Measurements from ENCODE around the gene GPATCH3. TPM values are rescaled to one million over a fixed set of nuclear protein-coding genes. Genes with fewer than 3 reads are reported as not detected.
"Not testable (repeated sequence)": the region's sequence is repeated elsewhere in the genome, so short reads cannot be mapped to it uniquely, and the experiment has no call there.

The GPATCH3 gene
- total and polyA plus RNA-seq, 2 donors: 6.4 to 11.2 TPM

- H3K4me1 ChIP-seq (ENCODE audit: insufficient read depth): no peaks in the 10 kb centered on the region
- H3K27ac ChIP-seq (ENCODE audit: low read depth): no peak overlapping the region
- peak overlapping the region; percentile 96 for H3K4me3 ChIP-seq (ENCODE audit: low read depth, low read length)
- WGBS: 63% methylated on average over 18 of the region's 18 CpGs
- no peak for DNase-seq (ENCODE audit: extremely low spot score)
- no peaks in the 10 kb centered on the region for H3K36me3 ChIP-seq (ENCODE audit: insufficient read depth)
Observed at GRCh38 chr1:26900815-26901511, 696 bp upstream of the GPATCH3 start.

GRCh38 chr1:26897351-26897750, 2.9 kb downstream of the GPATCH3 start:
- no peak for DNase-seq (ENCODE audit: extremely low spot score)
- Histone ChIP-seq H3K4me1 (ENCODE audit: insufficient read depth) (no peaks in the 10 kb centered on the region), H3K36me3 (ENCODE audit: insufficient read depth) (no peaks in the 10 kb centered on the region), H3K27ac (ENCODE audit: low read depth) (no peak overlapping the region), H3K4me3 (ENCODE audit: low read depth, low read length) (no peak overlapping the region)
- 96% methylated on average over 9 of the region's 9 CpGs for WGBS

- WGBS: 93% methylated on average over 13 of the region's 13 CpGs
- no peak for DNase-seq (ENCODE audit: extremely low spot score)
- no peak overlapping the region for H3K27ac ChIP-seq (ENCODE audit: low read depth)
- no peaks in the 10 kb centered on the region for H3K4me1 ChIP-seq (ENCODE audit: insufficient read depth)
- H3K36me3 ChIP-seq (ENCODE audit: insufficient read depth): no peaks in the 10 kb centered on the region
- H3K4me3 ChIP-seq (ENCODE audit: low read depth, low read length): no peak overlapping the region
Observed at GRCh38 chr1:26894263-26894662, 6.0 kb downstream of the GPATCH3 start.

GRCh38 chr1:26890467-26890796, 9.8 kb downstream of the GPATCH3 start:
- H3K4me3 ChIP-seq (ENCODE audit: low read depth, low read length): peak overlapping the region; percentile 75
- peak overlapping the region; percentile 85 for H3K27ac ChIP-seq (ENCODE audit: low read depth)
- H3K4me1 ChIP-seq (ENCODE audit: insufficient read depth): no peaks in the 10 kb centered on the region
- no peaks in the 10 kb centered on the region for H3K36me3 ChIP-seq (ENCODE audit: insufficient read depth)
- 3% methylated on average over 12 of the region's 12 CpGs for WGBS
- DNase-seq (ENCODE audit: extremely low spot score): no peak

- 1% methylated on average over 89 of the region's 89 CpGs for WGBS
- H3K4me1 ChIP-seq (ENCODE audit: insufficient read depth): no peaks in the 10 kb centered on the region
- no peaks in the 10 kb centered on the region for H3K36me3 ChIP-seq (ENCODE audit: insufficient read depth)
- H3K4me3 ChIP-seq (ENCODE audit: low read depth, low read length): peak within 1 kb of the TSS; percentile 75
- peak; percentile 42 for DNase-seq (ENCODE audit: extremely low spot score)
- peak within 1 kb of the TSS; percentile 85 for H3K27ac ChIP-seq (ENCODE audit: low read depth)
Observed at GRCh38 chr1:26889551-26890466, 10.5 kb downstream of the GPATCH3 start, which contains the start of gene GPN2. Gene GPN2, minus strand, starts transcription at chr1:26890283. Its CDS starts 187 bp downstream, at chr1:26890096.

GRCh38 chr1:26888231-26888630, 12.0 kb downstream of the GPATCH3 start:
- no peaks in the 10 kb centered on the region for H3K36me3 ChIP-seq (ENCODE audit: insufficient read depth)
- WGBS: 86% methylated on average over 1 of the region's 1 CpG
- no peak overlapping the region for H3K4me3 ChIP-seq (ENCODE audit: low read depth, low read length)
- DNase-seq (ENCODE audit: extremely low spot score): no peak
- no peaks in the 10 kb centered on the region for H3K4me1 ChIP-seq (ENCODE audit: insufficient read depth)
- no peak overlapping the region for H3K27ac ChIP-seq (ENCODE audit: low read depth)

- 81% methylated on average over 1 of the region's 1 CpG for WGBS
- no peak overlapping the region for H3K27ac ChIP-seq (ENCODE audit: low read depth)
- no peaks in the 10 kb centered on the region for H3K4me1 ChIP-seq (ENCODE audit: insufficient read depth)
- H3K36me3 ChIP-seq (ENCODE audit: insufficient read depth): peaks cover 2% of the 10 kb centered on the region
- DNase-seq (ENCODE audit: extremely low spot score): no peak
- H3K4me3 ChIP-seq (ENCODE audit: low read depth, low read length): no peak overlapping the region
Observed at GRCh38 chr1:26887125-26887524, 13.1 kb downstream of the GPATCH3 start.

- Histone ChIP-seq H3K27ac (ENCODE audit: low read depth) (no peak overlapping the region), H3K36me3 (ENCODE audit: insufficient read depth) (peaks cover 2% of the 10 kb centered on the region), H3K4me3 (ENCODE audit: low read depth, low read length) (no peak overlapping the region), H3K4me1 (ENCODE audit: insufficient read depth) (no peaks in the 10 kb centered on the region)
- DNase-seq (ENCODE audit: extremely low spot score): no peak
- WGBS: 88% methylated on average over 5 of the region's 5 CpGs
Observed at GRCh38 chr1:26882696-26883463, 17.4 kb downstream of the GPATCH3 start.

GRCh38 chr1:26881611-26882010, 18.7 kb downstream of the GPATCH3 start:
- WGBS: 85% methylated on average over 6 of the region's 6 CpGs
- not testable (repeated sequence) for H3K27ac ChIP-seq (ENCODE audit: low read depth); DNase-seq (ENCODE audit: extremely low spot score); H3K4me3 ChIP-seq (ENCODE audit: low read depth, low read length); H3K4me1 ChIP-seq (ENCODE audit: insufficient read depth); H3K36me3 ChIP-seq (ENCODE audit: insufficient read depth)

- Histone ChIP-seq H3K36me3 (ENCODE audit: insufficient read depth) (peaks cover 2% of the 10 kb centered on the region), H3K4me1 (ENCODE audit: insufficient read depth) (no peaks in the 10 kb centered on the region), H3K4me3 (ENCODE audit: low read depth, low read length) (no peak overlapping the region), H3K27ac (ENCODE audit: low read depth) (no peak overlapping the region)
- whole genome bisulfite sequencing: 95% methylated on average over 4 of the region's 4 CpGs
- DNase-seq (ENCODE audit: extremely low spot score): no peak
Observed at GRCh38 chr1:26879793-26880192, 20.5 kb downstream of the GPATCH3 start.

- Histone ChIP-seq H3K36me3 (ENCODE audit: insufficient read depth) (peaks cover 2% of the 10 kb centered on the region), H3K4me1 (ENCODE audit: insufficient read depth) (no peaks in the 10 kb centered on the region), H3K4me3 (ENCODE audit: low read depth, low read length) (no peak overlapping the region), H3K27ac (ENCODE audit: low read depth) (no peak overlapping the region)
- no peak for DNase-seq (ENCODE audit: extremely low spot score)
- WGBS: 78% methylated on average over 2 of the region's 2 CpGs
Observed at GRCh38 chr1:26877326-26877725, 22.9 kb downstream of the GPATCH3 start.

- no peak for DNase-seq (ENCODE audit: extremely low spot score)
- H3K36me3 ChIP-seq (ENCODE audit: insufficient read depth): no peaks in the 10 kb centered on the region
- no peak overlapping the region for H3K27ac ChIP-seq (ENCODE audit: low read depth)
- WGBS: 61% methylated on average over 4 of the region's 4 CpGs
- no peaks in the 10 kb centered on the region for H3K4me1 ChIP-seq (ENCODE audit: insufficient read depth)
- no peak overlapping the region for H3K4me3 ChIP-seq (ENCODE audit: low read depth, low read length)
Observed at GRCh38 chr1:26874896-26875295, 25.4 kb downstream of the GPATCH3 start.

- WGBS: 72% methylated on average over 2 of the region's 2 CpGs
- not testable (repeated sequence) for H3K27ac ChIP-seq (ENCODE audit: low read depth); DNase-seq (ENCODE audit: extremely low spot score); H3K4me3 ChIP-seq (ENCODE audit: low read depth, low read length); H3K36me3 ChIP-seq (ENCODE audit: insufficient read depth); H3K4me1 ChIP-seq (ENCODE audit: insufficient read depth)
Observed at GRCh38 chr1:26873097-26873496, 27.2 kb downstream of the GPATCH3 start.
